DLD1 (cell line): ENCODE measurements around the gene HMCN2.

ENCODE experiments used
- in situ Hi-C: cut with HindIII; loops from 2 replicates; pipeline ENCODE4 v1.10.0; 2017; ENCODE audit warnings: low sequenced_read_pairs

HMCN2 gene

GRCh38 chr9:130409246-130409645 is 143.7 kb downstream of the HMCN2 start:
- in situ Hi-C loops = no loop called here

- in situ Hi-C loops = no loop called here
These were observed 144.9 kb downstream of the HMCN2 start for GRCh38 chr9:130410443-130410842.

GRCh38 chr9:130411566-130411915 is 146.0 kb downstream of the HMCN2 start:
- in situ Hi-C loops = no loop called here

- in situ Hi-C loops = no loop called here
These were observed 148.6 kb downstream of the HMCN2 start for GRCh38 chr9:130414081-130414731.

GRCh38 chr9:130414910-130415746 is 149.6 kb downstream of the HMCN2 start:
- in situ Hi-C loops = no loop called here

- in situ Hi-C loops = no loop called here
These were observed 152.0 kb downstream of the HMCN2 start for GRCh38 chr9:130417602-130418001.

GRCh38 chr9:130418776-130419175 is 153.2 kb downstream of the HMCN2 start:
- in situ Hi-C loops = no loop called here

- in situ Hi-C loops = no loop called here
These were observed 154.0 kb downstream of the HMCN2 start for GRCh38 chr9:130419521-130420035.

- in situ Hi-C loops = no loop called here
These were observed 155.7 kb downstream of the HMCN2 start for GRCh38 chr9:130421154-130421801.

- in situ Hi-C loops = no loop called here
These were observed 156.3 kb downstream of the HMCN2 start for GRCh38 chr9:130421802-130422276.

GRCh38 chr9:130422546-130422945 is 157.0 kb downstream of the HMCN2 start:
- in situ Hi-C loops = no loop called here

- in situ Hi-C loops = no loop called here
These were observed 157.7 kb downstream of the HMCN2 start for GRCh38 chr9:130423272-130423671.

- in situ Hi-C loops = no loop called here
These were observed 159.3 kb downstream of the HMCN2 start for GRCh38 chr9:130424595-130425454.

GRCh38 chr9:130425741-130426466 is 160.3 kb downstream of the HMCN2 start:
- in situ Hi-C loops = no loop called here

- in situ Hi-C loops = no loop called here
These were observed 160.9 kb downstream of the HMCN2 start for GRCh38 chr9:130426467-130426773.

GRCh38 chr9:130426883-130427282 is 161.3 kb downstream of the HMCN2 start:
- in situ Hi-C loops = no loop called here

GRCh38 chr9:130427326-130427725 is 161.8 kb downstream of the HMCN2 start:
- in situ Hi-C loops = no loop called here

GRCh38 chr9:130428086-130428665 is 162.6 kb downstream of the HMCN2 start:
- in situ Hi-C loops = no loop called here

- in situ Hi-C loops = no loop called here
These were observed 163.8 kb downstream of the HMCN2 start for GRCh38 chr9:130429381-130429780.

- in situ Hi-C loops = no loop called here
These were observed 164.3 kb downstream of the HMCN2 start for GRCh38 chr9:130429831-130430230.
